Calu3 (cell line): ENCODE measurements around the gene ZNF567. TPM values are rescaled to one million over a fixed set of nuclear protein-coding genes. Genes with fewer than 3 reads are reported as not detected.
"Not testable (repeated sequence)": the region's sequence is repeated elsewhere in the genome, so short reads cannot be mapped to it uniquely, and the experiment has no call there.

ENCODE experiments used
- BruUV-seq: library from RNA; stranded (reverse); fragments of 400-500 nt; replicated peaks from 2 replicates; lab custom pipeline; 2021; lab: Mats Ljungman, UMichigan
- CTCF ChIA-PET: fragments of 300-600 bp; sonication (Branson Sonifier 250); formaldehyde crosslinking; loops from one replicate; lab custom pipeline; 2022; ENCODE audit warnings: antibody characterized with exemption; lab: Charles Lee
- DNase-seq: peaks from one replicate; pipeline ENCODE4 v3.0.0; 2022
- H3K27ac Mint-ChIP-seq: one replicate; pipeline ENCODE4 v1.8.0; 2022; ENCODE audit warnings: mixed read lengths; ENCODE audit not compliant: unreplicated experiment
- H3K27me3 Mint-ChIP-seq: one replicate; pipeline ENCODE4 v1.8.0; 2022; ENCODE audit warnings: mixed read lengths; ENCODE audit not compliant: unreplicated experiment
- H3K36me3 Mint-ChIP-seq: one replicate; pipeline ENCODE4 v1.8.0; 2022; ENCODE audit warnings: mild to moderate bottlenecking, moderate library complexity, mixed read lengths; ENCODE audit not compliant: insufficient read depth, unreplicated experiment
- H3K4me1 Mint-ChIP-seq: one replicate; pipeline ENCODE4 v1.8.0; 2022; ENCODE audit warnings: mild to moderate bottlenecking, low read depth, mixed read lengths; ENCODE audit not compliant: unreplicated experiment
- H3K4me3 Mint-ChIP-seq: one replicate; pipeline ENCODE4 v1.8.0; 2022; ENCODE audit warnings: mild to moderate bottlenecking, low read depth, moderate library complexity, mixed read lengths; ENCODE audit not compliant: unreplicated experiment
- H3K9me3 Mint-ChIP-seq: one replicate; pipeline ENCODE4 v1.8.0; 2022; ENCODE audit warnings: low read depth, mixed read lengths; ENCODE audit not compliant: unreplicated experiment
- CTCF ChIP-seq: fragments of 200-600 bp; IDR thresholded peaks from one replicate; pipeline ENCODE4 v1.8.0; 2022; ENCODE audit warnings: antibody characterized with exemption; ENCODE audit not compliant: unreplicated experiment
- intact Hi-C: fragments of 100-400 bp; cut with micrococcal nuclease; formaldehyde crosslinking; loops from one replicate; pipeline ENCODE4 v1.10.0; 2022; ENCODE audit not compliant: unreplicated experiment
- total RNA-seq: library from RNA; stranded (reverse); gene quantifications from 2 replicates; pipeline ENCODE4 v1.2.3, GENCODE V29; 2022

Gene ZNF567
- total RNA-seq, 1 experiment from 2014 or later, result 11.0 TPM

GRCh38 chr19:36745870-36746269, 58.5 kb downstream of the ZNF567 start:
- Mint-ChIP-seq H3K9me3 (peaks cover 15% of the 10 kb centered on the region), H3K27me3 (no peaks in the 10 kb centered on the region), H3K36me3 (peaks cover 31% of the 10 kb centered on the region), H3K27ac (no peak overlapping the region), H3K4me3 (no peak overlapping the region), H3K4me1 (no peaks in the 10 kb centered on the region)
- DNase-seq, result no peak
- CTCF ChIA-PET, result no interaction called here
- intact Hi-C loops, result no loop called here
- BruUV-seq, result no TSS peak
- no peak for TF ChIP-seq CTCF

DNA sequence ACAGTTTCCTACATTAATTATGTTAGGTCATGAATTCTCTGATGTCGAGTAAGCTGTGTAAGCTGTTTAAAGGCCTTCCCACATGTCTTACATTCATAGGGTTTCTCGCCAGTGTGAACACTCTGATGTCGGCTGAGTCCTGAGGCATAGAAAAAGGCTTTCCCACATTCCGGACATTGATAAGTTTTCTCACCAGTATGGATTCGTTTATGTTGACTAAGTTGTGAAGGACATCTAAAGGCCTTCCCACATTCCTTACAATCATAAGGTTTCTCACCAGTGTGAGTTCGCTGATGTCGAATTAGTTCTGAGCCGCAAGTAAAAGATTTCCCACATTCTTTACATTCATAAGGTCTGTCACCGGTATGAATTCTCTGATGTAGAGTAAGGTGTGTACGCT, 60.3 kb downstream of the ZNF567 start:
- TF ChIP-seq CTCF, result no peak
- no TSS peak for BruUV-seq
- Mint-ChIP-seq H3K4me3 (no peak overlapping the region), H3K27ac (no peak overlapping the region), H3K36me3 (peaks cover 37% of the 10 kb centered on the region), H3K27me3 (no peaks in the 10 kb centered on the region), H3K9me3 (peaks cover 16% of the 10 kb centered on the region), H3K4me1 (no peaks in the 10 kb centered on the region)
- CTCF ChIA-PET, result no interaction called here
- intact Hi-C loops, result no loop called here
- DNase-seq, result no peak

DNA sequence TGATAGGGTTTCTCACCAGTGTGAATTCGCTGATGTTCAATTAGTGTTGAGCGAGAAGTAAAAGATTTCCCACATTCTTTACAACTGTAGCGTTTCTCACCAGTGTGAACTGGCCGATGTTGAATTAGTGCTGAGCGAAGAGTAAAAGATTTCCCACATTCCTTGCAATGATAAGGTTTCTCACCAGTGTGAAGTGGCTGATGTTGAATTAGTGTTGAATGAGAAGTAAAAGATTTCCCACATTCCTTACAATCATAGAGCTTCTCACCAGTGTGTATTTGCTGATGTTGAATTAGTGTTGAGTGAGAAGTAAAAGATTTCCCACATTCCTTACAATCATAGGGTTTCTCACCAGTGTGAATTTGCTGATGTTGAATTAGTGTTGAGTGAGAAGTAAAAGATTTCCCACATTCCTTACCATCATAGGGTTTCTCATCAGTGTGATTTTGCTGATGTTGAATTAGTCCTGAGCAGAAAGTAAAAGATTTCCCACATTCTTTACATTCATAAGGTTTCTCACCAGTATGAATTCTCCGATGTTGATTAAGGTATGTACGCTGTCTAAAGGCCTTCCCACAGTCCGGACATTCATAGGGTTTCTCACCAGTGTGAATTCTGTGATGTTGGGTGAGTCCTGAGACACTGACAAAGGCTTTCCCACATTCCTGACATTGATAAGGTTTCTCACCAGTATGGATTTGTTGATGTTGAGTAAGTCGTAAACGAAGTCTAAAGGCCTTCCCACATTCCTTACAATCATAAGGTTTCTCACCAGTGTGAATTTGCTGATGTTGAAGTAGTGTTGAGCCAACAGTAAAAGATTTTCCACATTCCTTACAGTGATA, 61.2 kb downstream of the ZNF567 start:
- H3K4me1 Mint-ChIP-seq, result no peaks in the 10 kb centered on the region
- CTCF ChIA-PET, result no interaction called here
- H3K27me3 Mint-ChIP-seq, result no peaks in the 10 kb centered on the region
- intact Hi-C loops, result no loop called here
- H3K36me3 Mint-ChIP-seq, result peaks cover 39% of the 10 kb centered on the region
- DNase-seq, result no peak
- peaks cover 17% of the 10 kb centered on the region for H3K9me3 Mint-ChIP-seq
- no peak for TF ChIP-seq CTCF
- BruUV-seq, result no TSS peak
- no peak overlapping the region for H3K4me3 Mint-ChIP-seq
- no peak overlapping the region for H3K27ac Mint-ChIP-seq

DNA sequence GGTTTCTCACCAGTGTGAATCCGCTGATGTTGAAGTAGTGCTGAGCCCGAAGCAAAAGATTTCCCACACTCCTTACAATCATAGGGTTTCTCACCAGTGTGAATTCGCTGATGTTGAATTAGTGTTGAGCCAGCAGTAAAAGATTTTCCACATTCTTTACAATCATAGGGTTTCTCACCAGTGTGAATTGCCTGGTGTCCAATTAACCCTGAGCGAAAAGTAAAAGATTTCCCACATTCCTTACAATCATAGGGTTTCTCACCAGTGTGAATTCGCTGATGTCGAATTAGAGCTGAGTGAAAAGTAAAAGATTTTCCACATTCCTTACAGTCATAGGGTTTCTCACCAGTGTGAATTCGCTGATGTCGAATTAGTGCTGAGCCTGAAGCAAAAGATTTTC, 62.2 kb downstream of the ZNF567 start:
- peaks cover 45% of the 10 kb centered on the region for H3K36me3 Mint-ChIP-seq
- peaks cover 17% of the 10 kb centered on the region for H3K9me3 Mint-ChIP-seq
- H3K27me3 Mint-ChIP-seq, intact Hi-C loops, H3K4me1 Mint-ChIP-seq, DNase-seq, CTCF ChIA-PET, H3K4me3 Mint-ChIP-seq, BruUV-seq, H3K27ac Mint-ChIP-seq: not testable (repeated sequence)

DNA sequence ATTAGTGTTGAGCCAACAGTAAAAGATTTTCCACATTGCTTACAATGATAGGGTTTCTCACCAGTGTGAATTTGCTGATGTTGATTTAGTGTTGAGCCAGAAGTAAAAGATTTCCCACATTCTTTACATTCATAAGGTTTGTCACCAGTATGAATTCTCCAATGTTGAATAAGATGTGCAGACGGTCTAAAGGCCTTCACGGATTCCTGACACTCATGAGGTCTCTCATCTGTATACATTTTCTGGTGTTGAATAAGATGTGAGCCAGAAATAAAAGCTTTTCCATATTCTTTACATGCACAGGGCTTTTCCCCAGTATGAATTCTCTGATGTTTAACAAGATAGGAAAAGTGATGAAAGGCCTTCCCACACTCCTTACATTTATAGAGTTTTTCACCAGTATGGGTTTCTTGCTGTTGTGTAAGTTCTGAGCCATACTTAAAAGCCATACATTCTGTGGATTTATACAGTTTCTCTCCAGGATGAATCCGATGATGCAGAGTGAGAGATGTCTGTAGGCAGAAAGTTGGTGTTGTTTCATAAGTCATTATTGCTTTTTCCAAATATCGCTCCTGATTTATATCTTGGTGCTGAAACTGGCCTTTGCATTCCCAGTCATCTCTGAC, 62.8 kb downstream of the ZNF567 start:
- H3K9me3 Mint-ChIP-seq, result peaks cover 15% of the 10 kb centered on the region
- CTCF ChIA-PET, result no interaction called here
- peaks cover 45% of the 10 kb centered on the region for H3K36me3 Mint-ChIP-seq
- H3K27ac Mint-ChIP-seq, result no peak overlapping the region
- no peaks in the 10 kb centered on the region for H3K4me1 Mint-ChIP-seq
- H3K4me3 Mint-ChIP-seq, result no peak overlapping the region
- no peak for DNase-seq
- BruUV-seq, result no TSS peak
- intact Hi-C loops, result no loop called here
- no peak for TF ChIP-seq CTCF
- H3K27me3 Mint-ChIP-seq, result no peaks in the 10 kb centered on the region
